HepG2 (cell line): ENCODE measurements around the gene ANAPC2. TPM values are rescaled to one million over a fixed set of nuclear protein-coding genes. Genes with fewer than 3 reads are reported as not detected.
A peak's percentile ranks its signal among the peaks of the same experiment; 100 is the strongest.

Experiments used
- ARNT2 ChIP-seq: sonication (generic); formaldehyde crosslinking; IDR thresholded peaks from 2 replicates; pipeline ENCODE4 v1.8.0; 2022; ENCODE audit warnings: mild to moderate bottlenecking, low read depth, missing genetic modification reagents, moderate library complexity
- FOXA3 ChIP-seq: IDR thresholded peaks from 2 replicates; pipeline ENCODE4 v1.6.1; 2016; ENCODE audit warnings: missing genetic modification reagents, missing compliant biosample characterization
- KLF9 ChIP-seq: IDR thresholded peaks from 2 replicates; pipeline ENCODE4 v1.6.1; 2016; ENCODE audit warnings: low read depth
- NFYC ChIP-seq: IDR thresholded peaks from 2 replicates; pipeline ENCODE4 v1.6.1; 2016; ENCODE audit warnings: missing genetic modification reagents, missing compliant biosample characterization
- SIX1 ChIP-seq: sonication (generic); formaldehyde crosslinking; IDR thresholded peaks from 2 replicates; pipeline ENCODE4 v1.4.0; 2020; ENCODE audit warnings: missing genetic modification reagents, borderline replicate concordance
- STAG1 ChIP-seq: sonication (generic); formaldehyde crosslinking; IDR thresholded peaks from 2 replicates; pipeline ENCODE4 v1.4.0; 2020; ENCODE audit warnings: missing genetic modification reagents
- ZKSCAN1 ChIP-seq: fragments of 150-350 bp; IDR thresholded peaks from 2 replicates; pipeline ENCODE4 v1.6.1; 2014; ENCODE audit warnings: low read length
- polyA plus RNA-seq, 8 experiments: library from polyadenylated mRNA; depleted of rRNA in 3 of 8; stranded (reverse) in 7 of 8; unstranded in 1 of 8; fragments of >200 nt; fragmentation: Illumina TruSeq in 4 of 8; extraction: Trizol in 4 of 8; gene quantifications; 2 replicates each; pipeline versions ENCODE4 v1.2.1 to v1.2.3, GENCODE V29; 2011 to 2016; ENCODE audit warnings: low read depth in 4 of 8, missing spikeins in 1 of 8, mixed read lengths in 1 of 8; ENCODE audit not compliant: insufficient read depth in 1 of 8
- total RNA-seq, 5 experiments: library from RNA; depleted of rRNA; stranded (reverse); fragments of >200 nt; fragmentation: Illumina TruSeq; extraction: Trizol; gene quantifications; 2 replicates each; pipeline ENCODE4 v1.2.3, GENCODE V29; 2016; ENCODE audit warnings: low read depth in 1 of 5
- TF ChIP-seq, protein P1 (sequence below): sonication (generic); formaldehyde crosslinking; IDR thresholded peaks from one replicate; pipeline ENCODE4 v1.5.1; 2020; ENCODE audit warnings: mild to moderate bottlenecking, missing genetic modification reagents; ENCODE audit errors: not compliant biosample characterization
- TF ChIP-seq, protein P2 (sequence below): conservative IDR thresholded peaks from 2 replicates; pipeline ENCODE4 v1.6.1; 2018; ENCODE audit warnings: missing genetic modification reagents
- TF ChIP-seq, protein P3 (sequence below): sonication (generic); formaldehyde crosslinking; IDR thresholded peaks from 2 replicates; pipeline ENCODE4 v1.8.0; 2022; ENCODE audit warnings: mild to moderate bottlenecking, missing genetic modification reagents, moderate library complexity
- TF ChIP-seq, protein P4 (sequence below): sonication (generic); IDR thresholded peaks from 2 replicates; pipeline ENCODE4 v1.6.1; 2016; ENCODE audit warnings: low read depth, borderline replicate concordance
- TF ChIP-seq, protein P5 (sequence below): sonication (generic); formaldehyde crosslinking; IDR thresholded peaks from 2 replicates; pipeline ENCODE4 v1.4.0; 2020; ENCODE audit warnings: mild to moderate bottlenecking, missing genetic modification reagents, borderline replicate concordance

ANAPC2 gene
- total and polyA plus RNA-seq, 2 of the 13 experiments (the other 11 are each of a cell fraction or from before 2014, with no cell fraction given) = 12.3 to 15.4 TPM

DNA sequence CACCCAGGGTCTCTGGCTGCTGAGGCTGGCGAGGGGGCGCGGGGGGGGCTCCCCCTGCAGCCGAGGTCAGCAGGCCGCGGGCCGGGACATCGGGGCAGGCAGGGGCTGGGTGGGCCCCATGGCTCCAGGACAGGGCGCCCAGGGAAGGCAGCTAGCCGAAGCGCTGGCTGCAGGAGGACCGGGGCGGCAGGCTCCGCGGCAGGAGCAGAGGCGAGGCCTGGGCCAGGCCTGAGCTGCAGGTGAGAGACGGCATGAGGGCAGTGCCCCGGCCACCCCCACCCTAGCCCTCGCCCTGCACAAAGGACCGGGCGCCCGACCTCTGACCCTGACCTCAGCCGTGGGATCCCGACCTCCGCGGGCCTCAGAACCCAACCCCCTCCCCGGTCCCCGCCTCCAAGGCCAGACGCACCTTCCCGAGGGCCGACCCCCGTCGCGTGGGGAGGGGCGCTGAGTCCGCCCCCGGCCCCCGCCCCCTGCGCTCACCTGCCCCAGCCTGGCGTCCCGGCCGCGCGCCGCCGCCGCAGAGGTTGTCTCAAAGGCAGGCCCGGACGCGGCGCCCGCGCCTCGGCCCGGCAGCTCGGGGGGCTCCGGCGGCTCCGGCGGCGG, 33.2 kb upstream of the ANAPC2 start (continued):
- TF ChIP-seq, protein P1, sequence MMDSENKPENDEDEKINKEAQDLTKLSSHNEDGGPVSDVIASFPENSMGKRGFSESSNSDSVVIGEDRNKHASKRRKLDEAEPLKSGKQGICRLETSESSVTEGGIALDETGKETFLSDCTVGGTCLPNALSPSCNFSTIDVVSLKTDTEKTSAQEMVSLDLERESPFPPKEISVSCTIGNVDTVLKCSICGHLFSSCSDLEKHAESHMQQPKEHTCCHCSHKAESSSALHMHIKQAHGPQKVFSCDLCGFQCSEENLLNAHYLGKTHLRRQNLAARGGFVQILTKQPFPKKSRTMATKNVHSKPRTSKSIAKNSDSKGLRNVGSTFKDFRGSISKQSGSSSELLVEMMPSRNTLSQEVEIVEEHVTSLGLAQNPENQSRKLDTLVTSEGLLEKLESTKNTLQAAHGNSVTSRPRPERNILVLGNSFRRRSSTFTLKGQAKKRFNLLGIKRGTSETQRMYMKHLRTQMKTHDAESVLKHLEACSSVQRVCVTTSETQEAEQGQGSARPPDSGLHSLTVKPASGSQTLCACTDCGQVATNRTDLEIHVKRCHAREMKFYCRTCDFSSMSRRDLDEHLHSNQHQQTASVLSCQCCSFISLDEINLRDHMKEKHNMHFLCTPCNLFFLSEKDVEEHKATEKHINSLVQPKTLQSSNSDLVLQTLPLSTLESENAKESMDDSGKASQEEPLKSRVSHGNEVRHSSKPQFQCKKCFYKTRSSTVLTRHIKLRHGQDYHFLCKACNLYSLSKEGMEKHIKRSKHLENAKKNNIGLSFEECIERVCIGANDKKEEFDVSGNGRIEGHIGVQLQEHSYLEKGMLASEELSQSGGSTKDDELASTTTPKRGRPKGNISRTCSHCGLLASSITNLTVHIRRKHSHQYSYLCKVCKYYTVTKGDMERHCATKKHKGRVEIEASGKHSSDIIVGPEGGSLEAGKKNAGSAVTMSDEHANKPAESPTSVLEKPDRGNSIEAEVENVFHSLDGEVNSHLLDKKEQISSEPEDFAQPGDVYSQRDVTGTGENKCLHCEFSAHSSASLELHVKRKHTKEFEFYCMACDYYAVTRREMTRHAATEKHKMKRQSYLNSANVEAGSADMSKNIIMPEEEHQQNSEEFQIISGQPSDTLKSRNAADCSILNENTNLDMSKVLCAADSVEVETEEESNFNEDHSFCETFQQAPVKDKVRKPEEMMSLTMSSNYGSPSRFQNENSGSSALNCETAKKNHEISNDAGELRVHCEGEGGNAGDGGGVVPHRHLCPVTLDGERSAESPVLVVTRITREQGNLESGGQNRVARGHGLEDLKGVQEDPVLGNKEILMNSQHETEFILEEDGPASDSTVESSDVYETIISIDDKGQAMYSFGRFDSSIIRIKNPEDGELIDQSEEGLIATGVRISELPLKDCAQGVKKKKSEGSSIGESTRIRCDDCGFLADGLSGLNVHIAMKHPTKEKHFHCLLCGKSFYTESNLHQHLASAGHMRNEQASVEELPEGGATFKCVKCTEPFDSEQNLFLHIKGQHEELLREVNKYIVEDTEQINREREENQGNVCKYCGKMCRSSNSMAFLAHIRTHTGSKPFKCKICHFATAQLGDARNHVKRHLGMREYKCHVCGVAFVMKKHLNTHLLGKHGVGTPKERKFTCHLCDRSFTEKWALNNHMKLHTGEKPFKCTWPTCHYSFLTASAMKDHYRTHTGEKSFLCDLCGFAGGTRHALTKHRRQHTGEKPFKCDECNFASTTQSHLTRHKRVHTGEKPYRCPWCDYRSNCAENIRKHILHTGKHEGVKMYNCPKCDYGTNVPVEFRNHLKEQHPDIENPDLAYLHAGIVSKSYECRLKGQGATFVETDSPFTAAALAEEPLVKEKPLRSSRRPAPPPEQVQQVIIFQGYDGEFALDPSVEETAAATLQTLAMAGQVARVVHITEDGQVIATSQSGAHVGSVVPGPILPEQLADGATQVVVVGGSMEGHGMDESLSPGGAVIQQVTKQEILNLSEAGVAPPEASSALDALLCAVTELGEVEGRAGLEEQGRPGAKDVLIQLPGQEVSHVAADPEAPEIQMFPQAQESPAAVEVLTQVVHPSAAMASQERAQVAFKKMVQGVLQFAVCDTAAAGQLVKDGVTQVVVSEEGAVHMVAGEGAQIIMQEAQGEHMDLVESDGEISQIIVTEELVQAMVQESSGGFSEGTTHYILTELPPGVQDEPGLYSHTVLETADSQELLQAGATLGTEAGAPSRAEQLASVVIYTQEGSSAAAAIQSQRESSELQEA = no peak
- TF ChIP-seq, protein P2, sequence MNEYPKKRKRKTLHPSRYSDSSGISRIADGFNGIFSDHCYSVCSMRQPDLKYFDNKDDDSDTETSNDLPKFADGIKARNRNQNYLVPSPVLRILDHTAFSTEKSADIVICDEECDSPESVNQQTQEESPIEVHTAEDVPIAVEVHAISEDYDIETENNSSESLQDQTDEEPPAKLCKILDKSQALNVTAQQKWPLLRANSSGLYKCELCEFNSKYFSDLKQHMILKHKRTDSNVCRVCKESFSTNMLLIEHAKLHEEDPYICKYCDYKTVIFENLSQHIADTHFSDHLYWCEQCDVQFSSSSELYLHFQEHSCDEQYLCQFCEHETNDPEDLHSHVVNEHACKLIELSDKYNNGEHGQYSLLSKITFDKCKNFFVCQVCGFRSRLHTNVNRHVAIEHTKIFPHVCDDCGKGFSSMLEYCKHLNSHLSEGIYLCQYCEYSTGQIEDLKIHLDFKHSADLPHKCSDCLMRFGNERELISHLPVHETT (CRISPR knock-in tag) = peak; percentile 47; the same call in 1 of the 2 replicates
- TF ChIP-seq FOXA3 = no peak
- no peak for TF ChIP-seq KLF9 (CRISPR knock-in tag)
- TF ChIP-seq SIX1 (CRISPR knock-in tag) = no peak
- TF ChIP-seq STAG1 (CRISPR knock-in tag) = no peak
- TF ChIP-seq, protein P3, sequence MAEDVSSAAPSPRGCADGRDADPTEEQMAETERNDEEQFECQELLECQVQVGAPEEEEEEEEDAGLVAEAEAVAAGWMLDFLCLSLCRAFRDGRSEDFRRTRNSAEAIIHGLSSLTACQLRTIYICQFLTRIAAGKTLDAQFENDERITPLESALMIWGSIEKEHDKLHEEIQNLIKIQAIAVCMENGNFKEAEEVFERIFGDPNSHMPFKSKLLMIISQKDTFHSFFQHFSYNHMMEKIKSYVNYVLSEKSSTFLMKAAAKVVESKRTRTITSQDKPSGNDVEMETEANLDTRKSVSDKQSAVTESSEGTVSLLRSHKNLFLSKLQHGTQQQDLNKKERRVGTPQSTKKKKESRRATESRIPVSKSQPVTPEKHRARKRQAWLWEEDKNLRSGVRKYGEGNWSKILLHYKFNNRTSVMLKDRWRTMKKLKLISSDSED (CRISPR knock-in tag) = no peak
- TF ChIP-seq ZKSCAN1 = no peak
- no peak for TF ChIP-seq NFYC (CRISPR knock-in tag)
- TF ChIP-seq ARNT2 (CRISPR knock-in tag) = peak; percentile 24; the same call in 1 of the 2 replicates
- TF ChIP-seq, protein P4, sequence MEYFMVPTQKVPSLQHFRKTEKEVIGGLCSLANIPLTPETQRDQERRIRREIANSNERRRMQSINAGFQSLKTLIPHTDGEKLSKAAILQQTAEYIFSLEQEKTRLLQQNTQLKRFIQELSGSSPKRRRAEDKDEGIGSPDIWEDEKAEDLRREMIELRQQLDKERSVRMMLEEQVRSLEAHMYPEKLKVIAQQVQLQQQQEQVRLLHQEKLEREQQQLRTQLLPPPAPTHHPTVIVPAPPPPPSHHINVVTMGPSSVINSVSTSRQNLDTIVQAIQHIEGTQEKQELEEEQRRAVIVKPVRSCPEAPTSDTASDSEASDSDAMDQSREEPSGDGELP = peak; percentile 42; the same call in 1 of the 2 replicates
- TF ChIP-seq, protein P5, sequence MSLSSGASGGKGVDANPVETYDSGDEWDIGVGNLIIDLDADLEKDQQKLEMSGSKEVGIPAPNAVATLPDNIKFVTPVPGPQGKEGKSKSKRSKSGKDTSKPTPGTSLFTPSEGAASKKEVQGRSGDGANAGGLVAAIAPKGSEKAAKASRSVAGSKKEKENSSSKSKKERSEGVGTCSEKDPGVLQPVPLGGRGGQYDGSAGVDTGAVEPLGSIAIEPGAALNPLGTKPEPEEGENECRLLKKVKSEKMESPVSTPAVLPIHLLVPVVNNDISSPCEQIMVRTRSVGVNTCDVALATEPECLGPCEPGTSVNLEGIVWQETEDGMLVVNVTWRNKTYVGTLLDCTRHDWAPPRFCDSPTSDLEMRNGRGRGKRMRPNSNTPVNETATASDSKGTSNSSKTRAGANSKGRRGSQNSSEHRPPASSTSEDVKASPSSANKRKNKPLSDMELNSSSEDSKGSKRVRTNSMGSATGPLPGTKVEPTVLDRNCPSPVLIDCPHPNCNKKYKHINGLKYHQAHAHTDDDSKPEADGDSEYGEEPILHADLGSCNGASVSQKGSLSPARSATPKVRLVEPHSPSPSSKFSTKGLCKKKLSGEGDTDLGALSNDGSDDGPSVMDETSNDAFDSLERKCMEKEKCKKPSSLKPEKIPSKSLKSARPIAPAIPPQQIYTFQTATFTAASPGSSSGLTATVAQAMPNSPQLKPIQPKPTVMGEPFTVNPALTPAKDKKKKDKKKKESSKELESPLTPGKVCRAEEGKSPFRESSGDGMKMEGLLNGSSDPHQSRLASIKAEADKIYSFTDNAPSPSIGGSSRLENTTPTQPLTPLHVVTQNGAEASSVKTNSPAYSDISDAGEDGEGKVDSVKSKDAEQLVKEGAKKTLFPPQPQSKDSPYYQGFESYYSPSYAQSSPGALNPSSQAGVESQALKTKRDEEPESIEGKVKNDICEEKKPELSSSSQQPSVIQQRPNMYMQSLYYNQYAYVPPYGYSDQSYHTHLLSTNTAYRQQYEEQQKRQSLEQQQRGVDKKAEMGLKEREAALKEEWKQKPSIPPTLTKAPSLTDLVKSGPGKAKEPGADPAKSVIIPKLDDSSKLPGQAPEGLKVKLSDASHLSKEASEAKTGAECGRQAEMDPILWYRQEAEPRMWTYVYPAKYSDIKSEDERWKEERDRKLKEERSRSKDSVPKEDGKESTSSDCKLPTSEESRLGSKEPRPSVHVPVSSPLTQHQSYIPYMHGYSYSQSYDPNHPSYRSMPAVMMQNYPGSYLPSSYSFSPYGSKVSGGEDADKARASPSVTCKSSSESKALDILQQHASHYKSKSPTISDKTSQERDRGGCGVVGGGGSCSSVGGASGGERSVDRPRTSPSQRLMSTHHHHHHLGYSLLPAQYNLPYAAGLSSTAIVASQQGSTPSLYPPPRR (CRISPR knock-in tag) = 0 out of 2 replicates have a peak, but pooled peaks have one; percentile 26
